Islet precursor cell (in vitro differentiated cells): ENCODE results near the gene IVNS1ABP.
"Not testable (repeated sequence)": the region's sequence is repeated elsewhere in the genome, so short reads cannot be mapped to it uniquely, and the experiment has no call there.

ENCODE experiments used
- DNase-seq: peaks from one replicate; pipeline ENCODE4 v3.0.0-alpha.2; 2018

The IVNS1ABP gene

DNA sequence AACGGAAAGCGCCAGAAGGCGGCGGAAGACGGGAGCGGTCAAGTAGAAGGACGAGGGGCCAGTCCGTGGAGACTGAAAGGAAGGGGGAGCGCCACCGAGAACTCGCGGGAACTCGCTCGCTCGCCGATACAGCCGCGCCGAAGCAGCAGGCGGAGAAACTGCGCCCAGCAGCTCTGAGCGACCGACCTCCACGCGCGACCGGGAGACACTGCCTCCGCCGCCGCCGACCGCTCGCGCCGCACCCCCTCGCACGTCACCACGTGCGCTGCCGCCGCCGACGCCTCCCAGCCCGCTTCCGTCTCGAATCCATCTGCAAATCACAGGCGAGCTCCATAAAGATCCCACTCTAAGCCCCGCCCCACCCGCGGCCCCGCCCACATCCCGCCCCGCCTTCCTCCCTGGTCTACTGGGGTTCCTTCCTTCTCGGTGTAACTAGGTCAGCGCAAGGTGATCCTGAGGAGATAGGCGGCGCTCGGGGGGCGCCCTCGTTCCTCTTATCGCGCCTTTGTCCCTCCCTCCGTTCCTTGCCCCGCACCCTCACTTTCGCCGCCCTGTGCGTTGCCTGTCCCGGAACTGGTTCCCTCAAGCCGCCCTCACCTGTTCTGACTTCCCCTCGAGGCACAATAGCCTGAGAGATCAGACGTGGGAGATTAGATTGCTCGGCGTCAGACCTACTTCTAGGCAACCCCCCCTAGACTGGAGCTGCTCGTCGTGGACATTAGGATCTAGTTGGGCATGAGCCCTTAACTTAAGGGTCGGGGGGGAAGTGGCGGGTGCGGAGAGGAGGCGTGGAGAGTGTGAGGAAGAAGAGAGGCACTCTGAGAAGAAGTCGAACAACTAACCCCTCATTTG, at the start of gene IVNS1ABP:
IVNS1ABP (minus strand) TSS at position 210 of the 852 bp plus-strand sequence. CDS start 7,750 bp downstream, outside the sequence.
- peak; percentile 100 for DNase-seq

DNA sequence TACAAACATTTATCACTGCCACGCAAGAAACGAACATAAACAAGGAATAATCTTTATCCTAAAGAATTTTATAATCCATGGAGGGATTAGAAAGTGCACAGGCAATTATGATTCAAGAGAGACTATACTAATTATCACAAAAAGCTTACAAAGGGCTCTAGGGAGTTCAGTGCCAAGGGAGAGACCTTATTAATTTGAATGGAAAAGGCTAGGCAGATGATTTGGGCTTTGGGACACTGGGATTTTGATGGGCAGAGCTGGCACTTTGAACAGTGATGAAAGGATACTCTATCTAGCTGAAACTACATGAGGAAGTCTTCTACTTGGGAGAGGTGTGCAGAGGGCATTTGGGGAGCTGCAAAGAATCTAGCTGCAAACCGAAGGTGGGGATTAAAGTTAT, 48.9 kb upstream of the IVNS1ABP start:
- no peak for DNase-seq

DNA sequence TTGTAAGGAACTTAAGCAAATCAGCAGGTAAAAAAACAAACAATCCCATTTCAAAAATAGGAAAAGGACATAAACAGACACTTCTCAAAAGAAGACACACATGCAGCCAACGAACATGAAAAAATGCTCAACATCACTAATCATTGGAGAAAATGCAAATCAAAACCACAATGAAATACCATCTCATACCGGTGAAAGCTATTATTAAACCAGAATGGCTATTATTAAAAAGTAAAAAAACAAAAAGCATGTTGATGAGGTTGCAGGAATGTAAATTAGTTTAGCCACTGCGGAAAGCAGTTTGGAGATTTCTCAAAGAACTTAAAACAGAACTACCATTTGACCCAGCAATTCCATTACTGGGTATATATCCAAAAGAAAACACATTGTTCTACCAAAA, 47.5 kb upstream of the IVNS1ABP start:
- DNase-seq: not testable (repeated sequence)

DNA sequence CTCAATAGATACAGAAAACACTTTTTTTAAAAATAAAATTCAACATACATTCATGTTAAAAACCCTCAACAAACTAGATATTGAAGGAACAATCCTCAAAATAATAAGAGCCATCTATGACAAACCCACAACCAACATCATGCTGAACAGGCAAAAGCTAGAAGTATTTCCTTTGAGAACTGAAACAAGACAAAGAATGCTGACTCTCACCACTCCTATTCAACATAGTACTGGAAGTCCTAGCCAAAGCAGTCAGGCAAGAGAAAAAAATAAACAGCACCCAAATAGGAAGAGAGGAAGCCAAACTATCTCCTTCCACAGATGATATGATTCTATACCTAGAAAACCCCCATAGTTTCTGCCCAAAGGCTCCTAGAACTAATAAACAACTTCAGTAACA, 46.2 kb upstream of the IVNS1ABP start:
- no peak for DNase-seq

DNA sequence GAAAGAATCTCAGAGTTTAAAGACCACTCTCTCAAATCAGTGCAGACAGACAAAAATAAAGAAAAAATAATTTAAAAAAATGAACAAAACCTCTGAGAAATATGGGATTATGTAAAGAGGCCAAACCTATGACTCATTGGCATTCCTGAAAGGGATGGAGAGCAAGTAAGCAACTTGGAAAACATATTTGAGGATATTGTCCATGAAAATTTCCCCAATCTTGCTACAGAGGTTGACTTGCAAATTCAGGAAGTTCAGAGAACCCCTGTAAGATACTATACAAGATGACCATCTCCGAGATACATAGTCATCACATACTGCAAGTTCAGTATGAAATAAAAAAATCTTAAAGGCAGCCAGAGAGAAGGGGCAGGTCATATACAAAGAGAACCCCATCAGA, 43.7 kb upstream of the IVNS1ABP start:
- DNase-seq: no peak

DNA sequence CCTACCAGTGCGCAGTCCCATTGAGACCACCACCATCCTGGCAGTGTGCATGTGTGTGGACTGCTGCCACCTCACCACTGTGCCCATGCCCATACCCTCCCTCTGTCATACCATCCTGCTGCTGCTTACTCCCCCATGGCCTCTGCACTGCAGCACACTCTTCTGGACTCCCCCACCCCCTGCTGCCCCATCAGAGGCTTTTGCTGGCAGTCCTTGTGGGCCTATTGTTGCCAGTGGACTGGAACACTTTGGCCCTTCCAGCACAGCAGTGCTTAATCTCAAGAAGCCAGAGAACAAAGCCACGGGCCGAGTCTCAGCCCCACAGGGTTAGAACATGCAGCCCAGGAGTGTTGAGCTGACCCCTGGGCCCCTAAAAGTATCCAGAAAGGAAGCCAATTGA, 41.9 kb upstream of the IVNS1ABP start:
- no peak for DNase-seq

DNA sequence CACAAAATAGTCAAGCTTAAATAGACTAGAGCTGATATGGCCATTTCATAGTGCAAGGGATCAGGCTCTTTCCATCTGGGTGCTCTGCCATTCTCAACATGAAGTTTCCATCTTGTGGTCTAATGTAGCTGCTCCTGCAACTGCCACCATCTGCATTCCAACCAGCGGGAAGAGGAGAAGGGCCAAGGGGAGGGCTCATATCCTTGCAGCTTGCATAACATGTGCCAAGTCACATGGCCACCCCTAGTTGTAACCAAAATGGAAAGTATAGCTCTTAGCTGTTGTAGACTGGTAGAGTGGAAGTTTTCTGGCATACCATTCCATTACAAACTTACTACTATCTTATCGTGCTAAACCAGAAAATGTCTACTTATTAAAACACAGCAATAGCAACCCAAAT, 38.9 kb upstream of the IVNS1ABP start:
- no peak for DNase-seq

DNA sequence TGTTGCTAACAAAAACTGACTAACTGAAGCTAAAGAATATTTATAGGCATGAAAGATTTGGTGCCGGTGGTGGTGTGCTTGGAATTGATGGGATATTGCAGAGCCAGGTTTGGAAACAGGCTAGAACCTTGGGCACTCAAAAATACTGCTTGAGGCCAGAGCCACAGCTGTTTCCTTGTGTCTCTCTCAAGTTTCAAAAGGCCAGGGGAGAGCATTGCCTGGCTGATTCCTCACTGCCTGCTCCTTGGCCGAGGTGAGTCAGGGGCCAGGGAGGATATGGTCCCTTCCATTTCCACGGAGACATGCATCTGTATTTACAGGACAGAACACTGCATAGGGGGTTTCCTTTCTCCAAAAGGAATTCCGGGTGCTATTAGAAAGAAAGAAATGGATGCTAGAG, 36.1 kb upstream of the IVNS1ABP start:
- peak; percentile 64 for DNase-seq

DNA sequence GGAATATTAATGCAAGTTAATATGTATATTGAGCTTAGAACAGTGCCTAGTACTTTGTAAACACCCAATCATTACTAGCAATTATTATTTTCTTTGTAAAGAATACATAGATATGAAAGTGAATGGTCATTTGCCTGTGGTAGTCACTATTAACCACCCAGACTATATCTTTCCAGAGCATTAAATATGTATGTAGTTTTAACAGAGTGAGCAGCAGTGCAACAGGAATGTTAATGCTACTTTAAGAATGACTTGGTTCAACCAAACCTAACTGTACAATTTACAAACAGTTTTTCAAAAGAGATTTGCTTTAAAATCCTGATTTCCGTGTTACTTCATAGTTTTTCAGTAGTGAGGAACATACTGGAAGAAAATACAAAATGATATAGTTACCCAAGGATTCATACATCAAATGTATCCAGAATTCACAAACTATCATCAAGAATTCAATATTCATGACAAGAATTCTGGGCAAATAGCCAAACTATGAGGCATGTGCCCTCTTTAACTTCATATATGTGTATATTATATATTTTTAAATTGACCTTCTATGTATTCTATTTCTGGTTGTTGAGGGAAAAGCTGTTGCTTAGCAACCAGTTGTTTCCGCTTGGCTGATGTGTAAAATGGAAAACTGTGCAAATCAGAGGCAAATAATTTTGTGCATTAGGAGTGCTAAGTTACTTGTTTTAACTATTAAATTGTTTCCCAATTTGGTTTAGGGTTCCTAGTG, 34.9 kb upstream of the IVNS1ABP start:
- no peak for DNase-seq

DNA sequence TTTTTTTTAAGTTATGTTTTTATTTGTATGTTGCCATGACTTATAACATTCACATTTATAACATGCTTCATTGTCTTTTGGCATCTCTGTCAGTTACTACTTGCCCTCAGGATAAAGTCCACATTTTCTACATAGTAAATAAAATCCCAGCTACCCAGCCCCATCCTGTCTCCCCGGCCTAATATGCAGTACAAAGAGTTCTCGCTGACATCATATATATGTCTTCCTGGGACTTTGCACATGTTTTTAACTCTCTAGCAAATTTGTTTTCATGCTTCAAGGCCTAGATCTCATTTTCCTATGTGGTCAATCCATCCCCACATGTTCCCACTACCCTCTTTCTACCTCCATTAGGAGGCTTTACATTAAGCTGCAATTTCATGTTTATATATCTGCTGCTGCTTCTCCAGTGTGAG, 33.0 kb upstream of the IVNS1ABP start:
- no peak for DNase-seq

DNA sequence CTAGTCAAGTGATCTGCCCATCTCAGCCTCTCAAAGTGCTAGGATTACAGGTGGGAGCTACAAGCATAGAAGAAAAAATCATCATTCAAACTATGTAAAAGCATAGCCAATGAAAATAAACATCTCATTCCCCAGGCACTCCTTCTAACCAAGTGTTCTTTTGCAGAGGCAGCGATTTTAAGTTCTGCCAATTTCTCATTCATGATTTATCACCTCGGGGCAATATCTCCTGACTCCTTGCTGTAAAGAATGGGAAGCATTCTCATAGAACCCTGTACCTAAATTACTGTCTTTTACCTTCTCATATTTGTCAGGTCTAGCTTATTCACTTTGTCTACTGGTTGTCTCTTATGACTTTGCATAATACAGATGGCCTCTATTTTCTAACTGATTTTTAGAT, 32.5 kb upstream of the IVNS1ABP start:
- no peak for DNase-seq

DNA sequence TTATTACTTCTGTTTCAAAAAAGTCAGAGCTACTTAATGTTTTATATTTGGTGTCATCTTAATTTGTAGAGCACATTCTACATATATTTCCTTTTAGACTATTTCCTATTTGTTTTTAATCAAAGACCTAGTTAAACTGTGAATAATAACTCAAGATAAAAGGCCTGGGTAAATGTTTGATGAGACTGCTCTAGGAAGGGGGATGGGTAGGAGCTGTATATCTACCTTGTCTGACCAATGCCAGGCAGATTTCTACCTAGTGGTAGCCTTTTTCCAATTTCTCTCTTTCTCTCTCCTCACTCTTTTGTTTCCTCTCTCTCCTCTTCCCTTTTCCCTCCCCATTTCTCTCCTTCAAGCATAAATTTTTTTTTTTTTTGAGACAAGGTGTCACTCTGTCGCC, 31.9 kb upstream of the IVNS1ABP start:
- no peak for DNase-seq

DNA sequence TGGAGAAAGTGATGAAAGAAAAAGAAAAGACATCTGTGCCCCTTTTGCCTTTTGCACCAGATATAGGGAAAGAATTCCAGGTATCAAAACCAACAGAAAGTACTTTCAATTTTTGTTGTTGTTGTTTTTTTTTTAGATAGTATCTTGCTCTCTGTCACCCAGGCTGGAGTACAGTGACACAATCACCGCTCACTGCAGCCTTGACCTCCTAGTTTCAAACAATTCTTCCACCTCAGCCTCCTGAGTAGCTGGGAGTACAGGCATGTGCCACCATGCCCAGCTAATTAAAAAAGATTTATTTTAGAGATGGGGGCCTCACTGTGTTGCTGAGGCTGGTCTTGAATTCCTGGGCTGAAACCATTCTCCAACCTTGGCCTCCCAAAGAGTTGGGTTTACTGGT, 31.3 kb upstream of the IVNS1ABP start:
- no peak for DNase-seq

DNA sequence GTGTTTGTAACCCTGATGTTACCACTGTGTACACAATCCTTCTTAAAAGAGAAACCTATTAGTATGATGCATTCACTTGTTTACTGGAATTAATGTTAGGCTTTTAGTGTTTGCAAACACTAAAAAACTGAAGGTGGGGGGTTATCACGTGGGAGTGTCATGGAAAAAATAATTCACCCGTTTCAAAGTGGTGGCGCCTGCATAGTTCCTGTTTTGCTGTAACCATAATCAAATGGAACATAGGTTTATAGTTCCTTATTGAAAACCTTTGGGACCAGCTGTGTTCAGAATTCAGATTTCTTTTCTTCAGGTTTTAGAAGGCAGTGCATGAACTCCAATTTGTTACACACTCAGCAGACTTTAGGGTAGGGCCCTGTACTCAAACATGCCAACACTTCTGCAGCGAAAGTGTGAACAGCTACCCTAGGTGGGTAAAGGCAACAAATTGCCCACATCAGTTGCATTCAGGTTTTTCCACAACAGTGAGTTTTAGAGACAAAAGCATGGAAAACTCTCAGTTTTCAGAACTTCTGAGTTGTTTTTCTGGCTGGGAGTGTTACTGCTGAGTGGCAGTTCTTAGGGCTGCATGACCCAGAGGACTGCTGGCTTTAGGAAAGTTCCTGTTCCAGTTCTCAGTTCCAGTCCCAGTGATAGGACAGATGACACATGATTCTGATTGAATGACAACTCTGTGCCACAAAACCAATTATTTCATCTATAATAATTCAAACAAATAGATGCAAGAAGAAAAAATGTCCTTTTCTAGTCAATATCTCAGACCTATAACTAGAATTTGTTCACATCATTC, 29.1 kb upstream of the IVNS1ABP start:
- no peak for DNase-seq

DNA sequence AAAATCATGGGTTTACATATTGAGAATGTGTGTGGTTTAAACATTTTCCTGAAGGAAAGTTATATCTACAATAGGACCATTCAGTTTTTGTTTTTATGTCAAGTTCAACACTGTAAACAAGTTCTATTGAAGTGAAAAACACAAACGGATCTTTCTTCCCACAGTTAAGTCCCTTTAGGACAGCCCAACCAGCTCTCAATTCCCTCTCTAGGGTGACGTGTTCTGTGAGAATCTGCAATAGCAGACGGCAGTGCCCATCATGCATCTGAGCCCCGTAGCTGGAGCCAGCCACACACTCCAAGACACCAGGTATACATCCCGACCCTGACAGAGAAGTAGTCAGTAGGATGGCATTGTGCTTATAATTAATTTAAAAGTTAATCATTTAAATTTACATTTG, 26.3 kb upstream of the IVNS1ABP start:
- DNase-seq: no peak

DNA sequence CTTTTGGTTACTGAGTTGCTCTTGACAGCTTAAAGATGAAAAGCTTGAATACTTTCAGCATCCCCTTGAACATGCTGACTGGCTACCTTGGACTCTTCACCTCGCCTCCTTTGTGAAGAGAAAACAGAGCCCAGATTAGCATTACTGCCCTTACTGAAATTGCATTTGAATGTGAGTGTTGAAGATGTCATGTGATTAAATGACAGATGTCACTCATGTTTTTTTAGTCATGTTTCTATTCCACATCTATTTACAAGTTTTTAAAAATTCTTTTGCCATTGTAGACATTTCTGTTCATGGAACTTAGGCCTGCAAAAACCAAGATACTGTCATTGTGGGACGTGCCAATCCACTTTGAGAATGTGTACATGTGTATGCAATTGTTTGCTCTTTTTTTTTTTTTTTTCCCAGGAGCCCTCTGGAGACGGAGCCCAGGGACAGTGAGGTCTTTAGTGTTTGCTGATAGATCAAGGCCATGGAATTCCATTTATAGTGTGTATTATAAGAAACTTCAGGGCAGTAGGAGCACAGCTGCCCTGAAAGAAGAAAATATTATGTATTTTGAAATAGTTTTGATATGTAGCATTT, 25.7 kb upstream of the IVNS1ABP start:
- DNase-seq: no peak

DNA sequence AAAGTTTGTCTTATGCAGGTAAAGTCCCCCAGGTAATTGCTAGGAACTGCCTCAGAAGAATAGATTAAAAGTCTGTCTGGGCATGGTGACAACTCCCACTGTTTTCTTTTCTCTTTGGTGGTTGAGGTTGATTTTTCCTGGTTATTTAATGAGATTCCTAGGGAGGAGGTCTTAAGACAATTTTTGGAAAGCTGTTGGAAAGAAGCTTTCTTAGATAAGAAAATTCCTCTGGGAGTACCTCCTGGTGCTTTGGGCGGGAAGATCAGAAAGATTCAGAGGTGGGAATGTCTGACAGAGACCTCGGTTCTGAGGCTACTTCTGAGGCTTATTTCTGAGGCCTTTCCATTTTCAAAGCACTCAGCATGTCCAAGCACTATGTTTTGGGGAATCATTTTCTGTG, 25.0 kb upstream of the IVNS1ABP start:
- DNase-seq: no peak

DNA sequence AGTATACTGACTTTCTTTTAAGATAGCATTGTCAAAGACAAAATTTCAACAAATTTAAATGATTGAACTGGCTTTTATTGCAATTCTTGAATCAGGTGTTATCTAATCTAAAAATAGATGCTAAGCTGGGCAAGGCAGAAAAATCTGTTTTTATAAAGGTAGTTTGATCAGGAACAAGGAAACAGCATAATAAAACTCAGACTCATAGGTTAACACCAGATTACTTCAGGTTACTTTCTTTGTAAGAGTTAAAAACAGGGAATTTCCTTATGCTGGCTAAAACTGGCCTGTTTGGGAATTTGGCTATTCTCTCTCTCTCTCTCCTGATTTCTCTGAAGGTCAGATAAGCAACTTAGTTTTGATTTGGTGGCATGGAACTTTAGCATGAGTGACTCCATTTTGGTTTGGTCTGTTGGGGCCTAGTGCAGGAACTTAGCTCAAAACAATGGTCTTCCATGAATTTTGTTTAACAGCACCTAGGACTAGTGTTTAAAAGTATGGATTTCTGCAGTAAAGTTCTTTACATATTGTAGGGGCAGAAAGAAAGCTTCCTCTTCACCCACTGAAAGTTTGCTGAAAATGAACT, 24.2 kb upstream of the IVNS1ABP start:
- no peak for DNase-seq

DNA sequence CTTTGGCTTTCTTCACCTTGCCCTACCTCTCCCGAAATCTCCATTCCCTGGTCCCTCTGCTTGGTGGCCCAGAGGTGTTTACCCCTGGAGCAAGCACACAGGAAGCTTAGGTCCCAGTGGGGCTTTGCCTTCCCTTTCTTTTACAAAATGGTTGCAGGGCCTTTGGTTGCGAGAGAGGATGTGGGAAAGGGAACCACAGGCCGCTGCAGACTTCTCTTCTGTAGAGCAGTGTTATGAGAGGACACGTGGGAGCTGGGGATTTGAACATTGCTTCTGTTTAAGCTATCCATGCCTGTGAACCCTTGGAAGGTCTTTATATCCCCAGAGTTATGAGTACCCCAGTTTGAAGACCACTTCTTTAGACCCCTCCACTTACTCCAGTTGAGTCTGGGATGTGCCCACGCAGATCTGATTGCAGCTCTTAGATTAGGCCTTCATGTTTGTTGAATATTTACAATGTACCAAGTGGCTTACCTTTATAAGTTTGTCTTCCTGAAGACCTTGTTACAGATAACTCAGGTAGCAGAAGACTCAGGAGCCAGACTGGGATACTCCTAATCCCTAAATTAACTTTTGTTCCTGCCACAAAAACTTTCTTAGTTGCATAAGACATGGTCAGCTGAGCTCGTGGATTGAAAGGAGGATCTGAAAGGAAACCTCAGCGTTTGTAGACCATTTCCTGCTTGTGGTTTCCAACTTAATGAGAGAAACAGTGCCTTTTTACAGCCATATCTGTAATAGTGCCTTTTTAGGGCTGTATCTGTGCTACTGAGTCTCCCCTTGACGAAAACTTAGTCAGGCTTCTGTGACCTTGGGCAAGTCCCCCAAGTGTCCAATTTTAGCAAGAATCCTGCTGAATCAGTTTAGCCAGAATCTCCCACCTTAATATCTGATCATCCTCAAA, 21.9 kb upstream of the IVNS1ABP start:
- DNase-seq: no peak

DNA sequence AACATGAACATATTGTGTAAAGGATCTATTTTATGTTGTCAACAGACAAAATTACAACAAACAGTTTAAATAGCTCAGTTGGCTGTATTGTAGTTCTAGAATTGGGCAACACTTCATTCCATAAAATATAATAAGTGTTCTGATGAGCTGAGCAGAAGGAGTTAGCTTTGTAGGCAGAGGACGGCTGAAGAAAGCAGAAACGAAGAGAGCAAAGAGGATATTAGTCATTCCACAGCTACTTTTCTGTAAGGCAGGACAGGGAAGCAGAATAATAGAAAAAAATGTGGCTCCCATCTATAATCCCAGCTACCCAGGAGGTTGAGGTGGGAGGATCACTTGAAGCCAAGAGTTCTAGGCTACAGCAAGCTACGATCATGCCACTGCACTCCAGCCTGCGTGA, 20.2 kb upstream of the IVNS1ABP start:
- DNase-seq: no peak

DNA sequence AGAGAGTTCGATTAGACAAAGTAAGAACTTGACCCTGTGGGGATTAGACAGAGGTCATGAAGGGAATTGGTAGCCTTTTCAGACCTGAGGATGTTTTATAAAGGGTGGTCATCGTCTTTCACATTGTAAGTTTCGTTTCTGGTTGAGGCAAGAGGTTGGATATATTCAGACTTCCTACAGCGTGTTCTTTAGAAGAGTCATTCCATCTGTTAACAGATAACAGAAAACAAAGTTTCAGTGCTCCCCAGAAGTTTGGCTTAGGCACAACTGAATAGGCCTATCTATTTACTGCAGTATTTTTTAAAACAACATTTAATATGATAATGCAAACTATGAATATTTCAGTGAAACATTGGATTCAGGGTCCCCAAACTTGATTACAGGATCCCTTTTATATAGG, 17.1 kb upstream of the IVNS1ABP start:
- DNase-seq: no peak

DNA sequence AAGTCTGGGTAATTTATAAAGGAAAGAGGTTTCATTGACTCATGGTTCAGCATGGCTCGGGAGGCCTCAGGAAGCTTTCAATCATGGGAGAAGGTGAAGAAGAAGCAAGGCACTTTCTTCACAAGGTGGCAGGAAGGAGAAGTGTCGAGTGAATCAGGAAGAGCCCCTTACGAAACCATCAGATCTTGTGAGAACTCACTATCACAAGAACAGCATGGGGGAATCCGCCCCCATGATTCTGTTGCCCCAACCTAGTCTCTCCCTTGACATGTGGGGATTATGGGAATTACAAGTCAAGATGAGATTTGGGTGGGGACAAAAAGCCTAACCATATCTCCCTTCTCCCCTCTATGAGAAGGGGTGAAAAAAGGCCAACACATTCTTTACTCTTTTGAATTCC, 11.2 kb upstream of the IVNS1ABP start:
- no peak for DNase-seq
